NCI-H2196 (cell line): ENCODE measurements around the gene DNAJC11.

Source experiments
- DNase-seq: peaks from one replicate; lab custom pipeline; 2025; ENCODE audit not compliant: unreplicated experiment; lab: John Stamatoyannopoulos, UW

The DNAJC11 gene

DNA sequence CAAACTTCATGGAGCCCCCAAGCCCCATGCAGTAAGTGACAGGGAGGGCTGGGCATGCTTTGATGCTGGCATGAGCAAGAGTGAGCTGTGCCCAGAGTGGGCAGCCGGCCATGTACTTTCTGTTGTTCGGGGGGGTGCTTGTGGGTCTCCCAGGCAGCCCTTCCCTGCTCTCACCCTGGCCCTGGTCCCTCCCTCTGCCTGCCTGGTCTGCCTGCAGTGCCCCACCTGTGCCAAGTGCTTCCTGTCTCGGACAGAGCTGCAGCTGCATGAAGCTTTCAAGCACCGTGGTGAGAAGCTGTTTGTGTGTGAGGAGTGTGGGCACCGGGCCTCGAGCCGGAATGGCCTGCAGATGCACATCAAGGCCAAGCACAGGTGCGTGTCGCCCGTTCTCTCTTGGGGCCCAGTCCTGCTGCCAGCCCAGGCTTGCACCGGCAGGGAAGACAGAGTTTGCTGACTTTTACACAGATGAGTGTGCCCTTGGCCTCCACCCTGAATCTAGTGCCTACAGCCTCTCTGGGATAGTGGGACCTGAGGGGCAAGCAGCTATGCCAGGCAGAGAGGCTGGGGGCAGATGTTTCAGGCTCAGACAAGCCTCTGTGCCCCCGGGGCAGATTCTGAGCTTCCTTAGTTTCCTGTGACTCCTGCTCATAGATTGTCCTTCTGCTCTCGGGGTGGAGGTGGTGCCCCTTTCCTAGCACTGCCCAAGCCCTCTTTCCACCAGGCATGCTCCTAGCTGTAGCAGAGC, 114.2 kb downstream of the DNAJC11 start:
- DNase-seq: peak; percentile 86

DNA sequence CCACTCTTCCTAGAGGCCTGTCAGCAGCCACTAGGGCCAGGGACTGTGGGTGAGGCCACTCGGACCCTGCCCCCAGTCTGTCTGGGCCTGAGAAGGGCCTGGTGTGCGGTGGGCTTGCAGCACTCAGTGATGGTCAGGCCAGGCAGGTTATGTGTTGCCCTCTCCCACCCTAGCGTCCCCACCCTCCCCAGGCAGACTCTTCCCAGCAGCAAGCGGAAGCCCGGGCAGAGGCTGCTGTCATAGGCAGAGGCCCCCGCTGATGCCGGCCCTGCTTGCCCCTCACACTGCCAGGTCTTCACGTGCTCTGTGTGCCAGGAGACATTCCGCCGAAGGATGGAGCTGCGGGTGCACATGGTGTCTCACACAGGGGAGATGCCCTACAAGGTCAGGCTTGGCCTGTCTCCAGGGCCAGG, 115.2 kb downstream of the DNAJC11 start:
- DNase-seq: no peak

DNA sequence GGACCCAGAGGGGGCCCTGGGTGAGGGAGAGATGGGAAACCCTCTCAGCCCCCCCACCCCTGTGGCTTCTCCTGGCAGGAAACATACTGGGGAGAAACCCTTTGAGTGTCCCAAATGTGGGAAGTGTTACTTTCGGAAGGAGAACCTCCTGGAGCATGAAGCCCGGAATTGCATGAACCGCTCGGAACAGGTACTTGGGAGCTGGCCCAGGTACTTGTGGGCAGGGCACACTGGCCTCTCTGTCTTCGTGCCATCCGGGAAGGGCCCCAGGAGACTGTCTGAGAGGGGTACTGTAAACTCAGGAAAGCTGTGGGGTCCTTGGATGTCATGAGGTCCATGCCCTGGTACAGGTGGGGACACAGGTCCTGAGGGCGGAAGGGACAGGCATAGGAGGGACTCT, 115.8 kb downstream of the DNAJC11 start:
- no peak for DNase-seq

DNA sequence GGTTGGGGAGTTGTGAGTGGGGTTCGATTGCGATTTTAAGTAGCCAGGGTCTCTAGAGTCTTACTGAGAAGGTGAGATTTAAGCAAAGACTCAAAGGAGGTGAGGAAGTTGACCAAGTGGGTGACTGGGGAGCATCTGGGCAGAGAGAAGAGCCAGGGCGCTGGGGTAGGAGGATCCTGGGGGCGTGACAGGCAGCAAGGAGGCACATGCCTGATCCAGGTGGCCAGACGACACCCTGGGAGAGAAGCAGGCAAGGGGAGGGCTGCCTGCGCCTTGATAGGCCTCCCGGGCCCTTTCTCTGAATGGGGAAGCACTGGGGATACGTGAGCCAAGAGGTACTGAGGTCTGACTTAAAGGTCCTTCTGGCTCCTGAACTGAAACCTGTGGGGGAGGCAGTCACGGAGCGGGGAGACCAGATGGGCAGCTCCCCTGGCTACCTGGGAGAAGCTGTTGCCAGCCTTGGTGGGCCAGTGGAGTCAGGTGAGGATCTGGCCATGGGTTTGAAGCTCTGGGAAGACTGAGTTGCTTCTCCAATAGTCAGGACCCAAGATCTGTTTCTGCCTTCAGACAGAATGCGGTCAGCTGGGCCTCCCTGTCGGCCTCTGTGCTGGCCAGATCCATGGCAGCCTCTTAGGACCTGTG, 116.4 kb downstream of the DNAJC11 start:
- no peak for DNase-seq
